Cardiac muscle cell (in vitro differentiated cells and primary cell): Measurements from ENCODE around the gene ERCC6L2. TPM values are rescaled to one million over a fixed set of nuclear protein-coding genes. Genes with fewer than 3 reads are reported as not detected.

Experiments used
- DNase-seq, 2 donors: peaks; one replicate each; pipeline versions ENCODE4 v3.0.0 to v3.0.0-alpha.2; 2010 to 2017; ENCODE audit warnings: low read depth in 1 of 2, low spot score in 1 of 2
- H3K27ac ChIP-seq: fragments of 200-600 bp; sonication (generic); 2 replicates; pipeline ENCODE4 v1.5.1; 2016
- H3K27me3 ChIP-seq: fragments of 200-600 bp; sonication (generic); 2 replicates; pipeline ENCODE4 v1.6.0; 2016; ENCODE audit warnings: control low read depth
- H3K36me3 ChIP-seq: fragments of 200-600 bp; sonication (generic); 2 replicates; pipeline ENCODE4 v1.5.1; 2016; ENCODE audit warnings: control low read depth
- H3K4me1 ChIP-seq: fragments of 200-600 bp; sonication (generic); 2 replicates; pipeline ENCODE4 v1.8.1; 2017; ENCODE audit warnings: low read depth, mild to moderate bottlenecking, mixed run types
- H3K4me3 ChIP-seq: fragments of 200-600 bp; sonication (generic); 2 replicates; pipeline ENCODE4 v1.5.1; 2016; ENCODE audit warnings: mild to moderate bottlenecking
- H3K9me3 ChIP-seq: fragments of 200-600 bp; sonication (generic); 2 replicates; pipeline ENCODE4 v1.5.1; 2017; ENCODE audit warnings: low read depth, mild to moderate bottlenecking, control low read depth
- CTCF ChIP-seq: IDR thresholded peaks from 2 replicates; pipeline ENCODE4 v1.5.1; 2012; ENCODE audit warnings: low read depth, mild to moderate bottlenecking, low read length
- polyA plus RNA-seq: library from polyadenylated mRNA; unstranded; fragments of >200 nt; fragmentation: Nextera tagmentation; extraction: Ambion mirVana; gene quantifications from 2 replicates; pipeline ENCODE4 v1.2.1, GENCODE V29; 2016
- total RNA-seq: library from RNA; depleted of rRNA; stranded (reverse); fragments of >200 nt; gene quantifications from 2 replicates; pipeline ENCODE4 v1.2.3, GENCODE V29; 2016

The ERCC6L2 gene
- total and polyA plus RNA-seq, 2 experiments from 2014 or later = 22.7 to 52.5 TPM

GRCh38 chr9:95912773-95913172 is 37.3 kb downstream of the ERCC6L2 start:
- Histone ChIP-seq H3K9me3 (no peaks in the 10 kb centered on the region), H3K36me3 (peaks cover 10% of the 10 kb centered on the region), H3K27me3 (no peaks in the 10 kb centered on the region), H3K4me3 (no peak overlapping the region), H3K27ac (no peak overlapping the region), H3K4me1 (no peaks in the 10 kb centered on the region)
- no peak for TF ChIP-seq CTCF
- DNase-seq = no peak

- Histone ChIP-seq H3K27ac (no peak overlapping the region), H3K36me3 (peaks cover 43% of the 10 kb centered on the region), H3K27me3 (no peaks in the 10 kb centered on the region), H3K4me3 (no peak overlapping the region), H3K9me3 (no peaks in the 10 kb centered on the region), H3K4me1 (no peaks in the 10 kb centered on the region)
- TF ChIP-seq CTCF = no peak
- DNase-seq = no peak
Observed at GRCh38 chr9:95920017-95920416, 44.5 kb downstream of the ERCC6L2 start.

GRCh38 chr9:95923794-95924193 is 48.3 kb downstream of the ERCC6L2 start:
- H3K4me1 ChIP-seq = no peaks in the 10 kb centered on the region
- H3K27ac ChIP-seq = no peak overlapping the region
- H3K9me3 ChIP-seq = no peaks in the 10 kb centered on the region
- no peak overlapping the region for H3K4me3 ChIP-seq
- H3K36me3 ChIP-seq = peaks cover 49% of the 10 kb centered on the region
- H3K27me3 ChIP-seq = no peaks in the 10 kb centered on the region
- peak in 1 of 2 donors; percentile 14 for DNase-seq
- no peak for TF ChIP-seq CTCF

- no peak for TF ChIP-seq CTCF
Observed at GRCh38 chr9:95924987-95925386, 49.5 kb downstream of the ERCC6L2 start.

GRCh38 chr9:95927271-95928004 is 51.9 kb downstream of the ERCC6L2 start:
- peaks cover 41% of the 10 kb centered on the region for H3K36me3 ChIP-seq
- H3K4me3 ChIP-seq = no peak overlapping the region
- no peak overlapping the region for H3K27ac ChIP-seq
- TF ChIP-seq CTCF = no peak
- DNase-seq = peak in 1 of 2 donors; percentile 4
- no peaks in the 10 kb centered on the region for H3K4me1 ChIP-seq
- H3K9me3 ChIP-seq = no peaks in the 10 kb centered on the region
- H3K27me3 ChIP-seq = no peaks in the 10 kb centered on the region

More at GRCh38 chr9:95924987-95925386, 49.5 kb downstream of the ERCC6L2 start:
- Histone ChIP-seq H3K9me3 (no peaks in the 10 kb centered on the region), H3K4me3 (no peak overlapping the region), H3K36me3 (peaks cover 53% of the 10 kb centered on the region), H3K4me1 (no peaks in the 10 kb centered on the region), H3K27ac (no peak overlapping the region), H3K27me3 (no peaks in the 10 kb centered on the region)
- no peak for DNase-seq
